A549 (cell line): ENCODE results near the gene B9D2. TPM values are rescaled to one million over a fixed set of nuclear protein-coding genes. Genes with fewer than 3 reads are reported as not detected.

Experiments used
- ATAC-seq, 2 experiments: fragments of 200-7000 bp in 1 of 2; fragments of >200 bp in 1 of 2; cut with Nextera tagmentation in 1 of 2; cut with Tn5 transposase in 1 of 2; 3 replicates each; pipeline versions ENCODE4 v1.8.0 to v1.9.1; 2018 to 2020; ENCODE audit warnings: mild to moderate bottlenecking in 1 of 2, moderate library complexity in 1 of 2
- CTCF ChIA-PET: fragments of 300-600 bp; sonication (Branson Sonifier 250); formaldehyde crosslinking; extraction: SDS; loops from one replicate; lab custom pipeline; 2021; ENCODE audit warnings: antibody characterized with exemption, inconsistent platforms; lab: Yijun Ruan, JAX
- POLR2A ChIA-PET: fragments of 350-600 bp; formaldehyde crosslinking; extraction: SDS; loops from one replicate; lab custom pipeline; 2021; ENCODE audit warnings: antibody characterized with exemption, inconsistent platforms; lab: Yijun Ruan, JAX
- DNase-seq, 2 experiments: peaks; one replicate each; pipeline versions ENCODE4 v3.0.0 to v3.0.0-alpha.2; 2011 to 2016; ENCODE audit warnings: low read depth in 1 of 2, low spot score in 1 of 2
- FAIRE-seq: peaks from 2 replicates; lab custom pipeline; 2011; peaks lifted over from hg19 to GRCh38; lab: Jason Lieb, UNC
- H3K27ac ChIP-seq, 2 experiments: fragments of >200 bp; sonication (Bioruptor Twin); formaldehyde crosslinking; 3 replicates each; pipeline ENCODE4 v1.5.1; 2016 to 2017
- H3K4me1 ChIP-seq: fragments of >200 bp; sonication (Bioruptor Twin); formaldehyde crosslinking; 3 replicates; pipeline ENCODE4 v1.6.1; 2016
- H3K4me2 ChIP-seq: fragments of >200 bp; sonication (Bioruptor Twin); formaldehyde crosslinking; 3 replicates; pipeline ENCODE4 v1.6.1; 2016
- H3K4me3 ChIP-seq: fragments of >200 bp; sonication (Bioruptor Twin); formaldehyde crosslinking; 3 replicates; pipeline ENCODE4 v1.5.1; 2016
- H3K9me3 ChIP-seq: fragments of >200 bp; sonication (Bioruptor Twin); formaldehyde crosslinking; 3 replicates; pipeline ENCODE4 v1.6.1; 2016
- BHLHE40 ChIP-seq: IDR thresholded peaks from 2 replicates; pipeline ENCODE4 v1.6.1; 2012; ENCODE audit warnings: low read depth, low read length, inconsistent platforms
- CHD2 ChIP-seq: fragments of 150-350 bp; IDR thresholded peaks from 2 replicates; pipeline ENCODE4 v1.6.1; 2014; ENCODE audit warnings: low read length; ENCODE audit not compliant: partially characterized antibody
- FOSL2 ChIP-seq, 2 experiments: fragments of 450-650 bp in 1 of 2; fragments of >200 bp in 1 of 2; sonication (Bioruptor Twin) in 1 of 2; formaldehyde crosslinking; IDR thresholded peaks; 2 replicates each; pipeline versions ENCODE4 v1.5.0 to v1.6.1; 2016 to 2020; ENCODE audit warnings: mild to moderate bottlenecking in 1 of 2, moderate library complexity in 1 of 2
- FOXS1 ChIP-seq: fragments of 250-450 bp; sonication (Bioruptor Pico); IDR thresholded peaks from 2 replicates; pipeline ENCODE4 v1.5.0; 2020; ENCODE audit warnings: mild to moderate bottlenecking, moderate library complexity
- GATA3 ChIP-seq: IDR thresholded peaks from 2 replicates; pipeline ENCODE4 v1.6.1; 2012; ENCODE audit warnings: borderline replicate concordance
- HEYL ChIP-seq: fragments of 250-450 bp; sonication (Bioruptor Pico); IDR thresholded peaks from 2 replicates; pipeline ENCODE4 v1.8.0; 2021; ENCODE audit warnings: mild to moderate bottlenecking, moderate library complexity
- KDM1A ChIP-seq: fragments of 200-600 bp; sonication (generic); IDR thresholded peaks from 2 replicates; pipeline ENCODE4 v1.6.1; 2016; ENCODE audit warnings: low read depth, mild to moderate bottlenecking
- MAFK ChIP-seq: fragments of 450-650 bp; IDR thresholded peaks from 2 replicates; pipeline ENCODE4 v1.6.1; 2014; ENCODE audit not compliant: partially characterized antibody
- NPAS2 ChIP-seq: fragments of 250-450 bp; sonication (Bioruptor Pico); IDR thresholded peaks from 2 replicates; pipeline ENCODE4 v1.8.0; 2022; ENCODE audit warnings: mild to moderate bottlenecking, moderate library complexity, borderline replicate concordance
- RNF2 ChIP-seq: fragments of 200-600 bp; sonication (generic); IDR thresholded peaks from 2 replicates; pipeline ENCODE4 v1.6.1; 2016; ENCODE audit warnings: low read depth, mild to moderate bottlenecking, antibody characterized with exemption, moderate library complexity, borderline replicate concordance
- TFCP2L1 ChIP-seq: fragments of 250-450 bp; sonication (Bioruptor Pico); IDR thresholded peaks from 2 replicates; pipeline ENCODE4 v1.5.0; 2021; ENCODE audit warnings: mild to moderate bottlenecking
- ZNF302 ChIP-seq: fragments of 250-450 bp; sonication (Bioruptor Pico); IDR thresholded peaks from 2 replicates; pipeline ENCODE4 v1.9.0; 2021; ENCODE audit warnings: inconsistent platforms, mild to moderate bottlenecking, moderate library complexity
- WGBS: methylation state at CpG from one replicate; pipeline ENCODE4 v1.1.6; 2017; ENCODE audit errors: missing lambda C conversion rate; 5-methylcytosine and 5-hydroxymethylcytosine counted together
- polyA plus RNA-seq, 4 experiments: library from polyadenylated mRNA; depleted of rRNA in 3 of 4; stranded (reverse); fragments of >200 nt; fragmentation: RNase III in 1 of 4; extraction: RNeasy Plus Mini Kit Qiagen cat#74134 plus additional on column Dnase treatment in 1 of 4; gene quantifications; 2 replicates in 3 of 4; 3 replicates in 1 of 4; pipeline ENCODE4 v1.2.3, GENCODE V29; 2011 to 2017
- TF ChIP-seq, protein P1 (sequence below): fragments of 150-350 bp; IDR thresholded peaks from 2 replicates; pipeline ENCODE4 v1.6.1; 2014; ENCODE audit warnings: low read depth, mild to moderate bottlenecking, low read length
- TF ChIP-seq, protein P2 (sequence below): fragments of >200 bp; sonication (Bioruptor Twin); formaldehyde crosslinking; IDR thresholded peaks from 2 replicates; pipeline ENCODE4 v1.6.1; 2016
- TF ChIP-seq, protein P3 (sequence below): IDR thresholded peaks from 2 replicates; pipeline ENCODE4 v1.6.1; 2012

B9D2 gene
- polyA plus RNA-seq, 2 of the 4 experiments (the other 2 are of a cell fraction), result 19.6 to 22.5 TPM

DNA sequence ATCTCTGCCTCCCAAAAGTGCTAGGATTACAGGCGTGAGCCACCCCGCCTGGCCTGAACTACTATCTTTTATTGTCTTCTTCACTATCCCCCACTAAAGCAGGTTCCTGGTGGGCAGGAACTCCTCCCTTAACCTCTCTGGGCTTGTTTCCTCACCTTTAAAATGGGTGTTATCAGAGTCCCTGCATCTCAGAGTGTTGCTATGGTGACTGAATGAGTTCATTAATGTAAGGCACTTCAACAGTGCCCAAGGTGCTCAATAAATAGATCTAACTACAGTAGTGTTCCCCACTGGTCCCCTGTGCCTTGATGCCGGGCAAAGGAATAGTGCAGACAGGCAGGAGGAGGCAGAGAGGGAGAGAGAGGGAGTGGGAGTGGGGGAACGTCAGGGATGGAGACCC, 33.5 kb downstream of the B9D2 start:
- 91% methylated on average over 4 of the region's 4 CpGs for WGBS
- Histone ChIP-seq H3K9me3 (no peaks in the 10 kb centered on the region), H3K4me2 (no peak overlapping the region)
- no peak for DNase-seq
- POLR2A ChIA-PET, result interaction anchor here (0.7 kb wide), 1 partner anchor 532 kb away, joined by 3 read pairs; no protein-coding TSS in a partner anchor
- FAIRE-seq, result no peak
- TF ChIP-seq CHD2 (no peak), FOXS1 (CRISPR knock-in tag) (no peak), ZNF302 (no peak), BHLHE40 (no peak), FOSL2 (IDR thresholded peaks at IDR 0.05) (no peak), FOSL2 (CRISPR knock-in tag; IDR thresholded peaks at IDR 0.05) (no peak), TFCP2L1 (CRISPR knock-in tag) (no peak), HEYL (CRISPR knock-in tag) (no peak), RNF2 (no peak), KDM1A (no peak), NPAS2 (CRISPR knock-in tag) (no peak)
- TF ChIP-seq, protein P1, sequence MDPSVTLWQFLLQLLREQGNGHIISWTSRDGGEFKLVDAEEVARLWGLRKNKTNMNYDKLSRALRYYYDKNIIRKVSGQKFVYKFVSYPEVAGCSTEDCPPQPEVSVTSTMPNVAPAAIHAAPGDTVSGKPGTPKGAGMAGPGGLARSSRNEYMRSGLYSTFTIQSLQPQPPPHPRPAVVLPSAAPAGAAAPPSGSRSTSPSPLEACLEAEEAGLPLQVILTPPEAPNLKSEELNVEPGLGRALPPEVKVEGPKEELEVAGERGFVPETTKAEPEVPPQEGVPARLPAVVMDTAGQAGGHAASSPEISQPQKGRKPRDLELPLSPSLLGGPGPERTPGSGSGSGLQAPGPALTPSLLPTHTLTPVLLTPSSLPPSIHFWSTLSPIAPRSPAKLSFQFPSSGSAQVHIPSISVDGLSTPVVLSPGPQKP, result no peak
- TF ChIP-seq, protein P2, sequence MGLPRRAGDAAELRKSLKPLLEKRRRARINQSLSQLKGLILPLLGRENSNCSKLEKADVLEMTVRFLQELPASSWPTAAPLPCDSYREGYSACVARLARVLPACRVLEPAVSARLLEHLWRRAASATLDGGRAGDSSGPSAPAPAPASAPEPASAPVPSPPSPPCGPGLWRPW, result no peak
- TF ChIP-seq, protein P3, sequence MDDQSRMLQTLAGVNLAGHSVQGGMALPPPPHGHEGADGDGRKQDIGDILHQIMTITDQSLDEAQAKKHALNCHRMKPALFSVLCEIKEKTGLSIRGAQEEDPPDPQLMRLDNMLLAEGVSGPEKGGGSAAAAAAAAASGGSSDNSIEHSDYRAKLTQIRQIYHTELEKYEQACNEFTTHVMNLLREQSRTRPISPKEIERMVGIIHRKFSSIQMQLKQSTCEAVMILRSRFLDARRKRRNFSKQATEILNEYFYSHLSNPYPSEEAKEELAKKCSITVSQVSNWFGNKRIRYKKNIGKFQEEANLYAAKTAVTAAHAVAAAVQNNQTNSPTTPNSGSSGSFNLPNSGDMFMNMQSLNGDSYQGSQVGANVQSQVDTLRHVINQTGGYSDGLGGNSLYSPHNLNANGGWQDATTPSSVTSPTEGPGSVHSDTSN, result no peak
- TF ChIP-seq, all 56 proteins: peak for 0
- CTCF ChIA-PET, result interaction anchor here (18.6 to 23.9 kb wide), 2 partner anchors 8 to 9 kb away, joined by 295 read pairs; no protein-coding TSS in a partner anchor
- peaks cover 36% of the 10 kb centered on the region for H3K4me1 ChIP-seq
- H3K27ac ChIP-seq, result no peak overlapping the region
- no peak overlapping the region for H3K4me3 ChIP-seq
- ATAC-seq, result no peak

DNA sequence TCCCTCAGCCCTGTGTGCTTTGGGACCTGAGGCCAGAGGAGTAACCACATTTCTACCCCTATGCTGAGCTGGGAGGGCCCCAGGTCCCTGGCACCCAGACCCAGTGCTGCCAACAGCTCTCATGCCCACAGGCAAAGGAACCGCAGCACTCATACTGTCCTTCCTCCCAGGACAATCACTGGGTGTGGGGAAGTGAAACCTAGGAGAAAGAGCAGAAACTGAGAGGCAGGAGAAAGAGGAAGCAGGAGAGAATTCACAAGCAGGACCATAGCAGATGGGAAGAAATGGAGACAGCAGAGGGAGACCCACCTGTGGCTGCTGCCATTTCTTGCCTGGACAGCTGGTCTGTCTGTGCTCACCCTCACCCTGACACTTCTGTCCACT, 35.1 kb downstream of the B9D2 start:
- no peak for TF ChIP-seq GATA3
- peaks cover 52% of the 10 kb centered on the region for H3K4me1 ChIP-seq
- no peak overlapping the region for H3K4me3 ChIP-seq
- ChIA-PET CTCF (interaction anchor here (1.1 to 23.9 kb wide), 9 partner anchors 7 to 235 kb away, joined by 3 to 295 read pairs (median 18); partner anchors contain the start of genes CCDC97 and TGFB1), POLR2A (interaction anchor here (1.4 to 2.1 kb wide), 2 partner anchors 19 to 24 kb away, joined by 5 to 6 read pairs; partner anchors contain the start of gene CCDC97)
- FAIRE-seq (no peak), DNase-seq (no peak), ATAC-seq (no peak)
- 86% methylated on average over 1 of the region's 1 CpG for WGBS
- no peaks in the 10 kb centered on the region for H3K9me3 ChIP-seq
- peak overlapping the region in 1 of 2 experiments; percentile 91; a peak in 4 of 6 replicates for H3K27ac ChIP-seq
- H3K4me2 ChIP-seq, result no peak overlapping the region

DNA sequence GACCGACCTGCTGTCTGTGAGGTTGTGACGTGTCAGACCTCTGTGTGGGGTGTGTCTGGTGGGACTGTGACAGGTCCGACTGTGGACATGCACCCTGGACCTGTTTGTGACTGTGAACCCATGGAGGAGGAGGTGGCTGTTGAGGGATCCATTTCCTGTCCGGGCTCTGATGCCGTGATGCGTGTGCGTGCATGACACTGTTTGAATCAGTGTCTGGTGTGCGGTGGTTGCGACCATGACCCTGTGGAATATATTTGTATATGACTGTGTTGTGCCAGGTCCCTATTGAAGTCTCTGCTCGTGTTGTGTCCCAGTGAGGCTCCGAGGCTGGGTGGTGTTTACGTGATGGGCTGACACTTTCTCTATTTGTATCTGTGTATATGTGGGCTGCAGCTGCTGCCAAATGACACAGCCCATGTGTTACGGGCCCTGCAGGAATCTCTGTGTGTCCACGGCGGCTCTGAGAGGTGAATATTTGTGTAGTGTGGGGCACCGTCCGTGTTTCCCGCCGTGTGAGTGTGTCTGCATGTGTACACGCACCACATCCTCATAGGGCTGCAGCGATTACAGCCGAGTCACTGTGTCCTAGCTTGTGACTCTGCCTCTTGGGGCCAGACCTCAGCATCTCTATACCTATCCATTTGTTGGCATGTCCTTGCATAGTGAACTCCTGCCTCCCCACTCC, 35.6 kb downstream of the B9D2 start:
- 87% methylated on average over 22 of the region's 22 CpGs for WGBS
- POLR2A ChIA-PET, result interaction anchor here (1.1 to 2.1 kb wide), 4 partner anchors 18 to 111 kb away, joined by 3 to 6 read pairs (median 6); partner anchors contain the start of genes CCDC97 and DMAC2
- CTCF ChIA-PET, result interaction anchor here (0.9 to 23.9 kb wide), 12 partner anchors 7 to 242 kb away, joined by 3 to 295 read pairs (median 6); partner anchors contain the start of genes B9D2, CCDC97 and TGFB1

More for the DNA sequence above, 35.6 kb downstream of the B9D2 start:
- peak overlapping the region; percentile 53 to 91 for H3K27ac ChIP-seq
- DNase-seq (peak in 1 of 2 experiments; percentile 56), ATAC-seq (peak; percentile 3; a peak in 4 of 6 replicates), FAIRE-seq (no peak)
- TF ChIP-seq FOXS1 (CRISPR knock-in tag) (no peak), MAFK (peak; percentile 57)
- peak overlapping the region; percentile 54 for H3K4me2 ChIP-seq
- peaks cover 58% of the 10 kb centered on the region for H3K4me1 ChIP-seq
- no peak overlapping the region for H3K4me3 ChIP-seq
- no peaks in the 10 kb centered on the region for H3K9me3 ChIP-seq
